H1 (cell line): ENCODE results near the gene GMPR2.

ENCODE experiments used
- JUN ChIP-seq: IDR thresholded peaks from 2 replicates; pipeline ENCODE4 v1.6.1; 2011; ENCODE audit warnings: low read depth, mild to moderate bottlenecking, improper control_type of control experiment, low read length
- POLR2AphosphoS5 ChIP-seq: IDR thresholded peaks from 2 replicates; pipeline ENCODE4 v1.6.1; 2011; ENCODE audit warnings: low read depth, low read length
- RFX5 ChIP-seq: IDR thresholded peaks from 2 replicates; pipeline ENCODE4 v1.6.1; 2011; ENCODE audit warnings: low read depth, low read length, improper control_type of control experiment, borderline replicate concordance
- YY1 ChIP-seq: IDR thresholded peaks from 2 replicates; pipeline ENCODE4 v1.6.1; 2011; ENCODE audit warnings: low read depth, mild to moderate bottlenecking, low read length

DNA sequence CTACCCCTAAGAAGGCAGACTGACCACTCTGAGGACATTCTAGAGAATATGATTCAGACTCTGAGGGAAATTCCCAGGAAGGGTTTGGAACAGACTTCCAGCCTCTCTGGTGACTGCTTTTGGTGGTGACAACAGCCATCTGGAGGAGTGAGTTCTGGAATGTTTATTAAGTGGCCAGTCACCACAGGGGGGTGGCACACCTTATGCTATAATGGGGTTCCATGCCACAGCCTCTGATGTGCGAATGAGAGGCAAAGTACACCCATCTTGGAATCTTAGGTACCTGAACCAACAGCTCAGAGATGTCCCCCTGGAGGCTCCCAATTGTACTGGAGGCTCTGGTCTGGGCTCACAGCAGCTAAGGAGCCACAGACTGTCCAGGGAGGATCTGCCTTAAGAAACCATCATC is 19.2 kb downstream of the GMPR2 start:
- TF ChIP-seq RFX5 (no peak), YY1 (no peak), JUN (no peak), POLR2AphosphoS5 (no peak)
